Activated T-cell treated with anti-CD3 and anti-CD28 coated beads, Interleukin-2, amount 50 U/mL, for 72 hours (primary cell): Measurements from ENCODE around the gene TRMT5. TPM values are rescaled to one million over a fixed set of nuclear protein-coding genes. Genes with fewer than 3 reads are reported as not detected.

ENCODE experiments used
- ATAC-seq, 2 donors: fragments of 150-1000 bp; cut with Tn5 transposase; replicated peaks in 1 of 2; 2 replicates each; pipeline ENCODE4 v1.10.0; 2021; ENCODE audit warnings: moderate library complexity in 2 of 2, mild to moderate bottlenecking in 1 of 2
- DNase-seq, 2 donors: peaks; one replicate each; pipeline ENCODE4 v3.0.0; 2021 to 2022; ENCODE audit warnings: mixed read lengths in 1 of 2
- H3K27ac Mint-ChIP-seq: one replicate; pipeline ENCODE4 v1.8.0; 2022; ENCODE audit warnings: mild to moderate bottlenecking, moderate library complexity, mixed read lengths
- H3K27me3 Mint-ChIP-seq: one replicate; pipeline ENCODE4 v1.8.0; 2022; ENCODE audit warnings: low read depth, mixed read lengths
- H3K36me3 Mint-ChIP-seq, 2 donors: one replicate each; pipeline ENCODE4 v1.8.0; 2022; ENCODE audit warnings: mixed read lengths in 2 of 2, mild to moderate bottlenecking in 1 of 2; ENCODE audit not compliant: insufficient read depth in 2 of 2
- H3K4me1 Mint-ChIP-seq: one replicate; pipeline ENCODE4 v1.8.0; 2022; ENCODE audit warnings: low read depth, mixed read lengths
- H3K4me3 Mint-ChIP-seq, 2 donors: one replicate each; pipeline ENCODE4 v1.8.0; 2022; ENCODE audit warnings: mild to moderate bottlenecking in 2 of 2, mixed read lengths in 2 of 2, moderate library complexity in 2 of 2
- H3K9me3 Mint-ChIP-seq, 2 donors: one replicate each; pipeline ENCODE4 v1.8.0; 2022; ENCODE audit warnings: mixed read lengths in 2 of 2
- total RNA-seq, 2 donors: library from RNA; stranded (reverse); gene quantifications; one replicate each; pipeline ENCODE4 v1.2.3, GENCODE V29; 2022

Gene TRMT5
- total RNA-seq, 2 donors from 2014 or later, result 9.5 to 10.6 TPM

DNA sequence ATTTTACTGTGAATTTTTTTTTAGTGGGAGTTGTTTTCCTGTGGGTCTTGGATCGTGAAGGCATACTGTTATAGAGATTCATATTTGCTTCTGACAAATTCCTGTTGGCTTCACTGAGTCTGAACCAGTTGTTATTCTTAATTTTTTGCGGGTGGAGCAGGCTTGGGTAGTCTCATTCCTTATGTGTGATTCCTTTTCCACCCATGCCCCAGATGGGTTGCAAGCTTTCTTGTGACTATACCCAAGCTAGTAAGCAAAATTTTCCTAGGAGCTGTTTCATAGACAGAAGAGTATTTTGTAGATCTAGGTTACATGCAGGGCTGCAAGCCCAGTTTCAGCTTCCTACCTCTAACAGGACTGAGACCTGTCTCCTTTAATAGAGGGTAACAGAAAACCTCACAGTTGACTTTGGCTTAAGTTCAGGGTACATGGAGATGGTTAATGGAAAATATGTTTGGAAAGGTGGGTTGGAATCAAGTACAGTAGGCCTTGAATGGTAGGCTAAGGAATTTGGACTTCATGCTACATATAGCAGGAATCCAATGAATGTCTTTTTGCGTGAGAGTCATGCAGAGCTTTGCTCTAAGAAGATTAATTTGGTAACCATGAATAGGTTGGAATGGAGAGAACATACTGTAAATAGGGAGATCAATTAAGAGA, 29.0 kb downstream of the TRMT5 start:
- peaks cover 13% of the 10 kb centered on the region for H3K4me1 Mint-ChIP-seq
- no peak for DNase-seq
- H3K9me3 Mint-ChIP-seq, result peaks cover 11 to 12% of the 10 kb centered on the region in 2 donors
- no peak for ATAC-seq
- H3K27ac Mint-ChIP-seq, result no peak overlapping the region
- H3K27me3 Mint-ChIP-seq, result no peaks in the 10 kb centered on the region
- H3K4me3 Mint-ChIP-seq, result no peak overlapping the region
- peaks cover 14 to 22% of the 10 kb centered on the region in 2 donors for H3K36me3 Mint-ChIP-seq

DNA sequence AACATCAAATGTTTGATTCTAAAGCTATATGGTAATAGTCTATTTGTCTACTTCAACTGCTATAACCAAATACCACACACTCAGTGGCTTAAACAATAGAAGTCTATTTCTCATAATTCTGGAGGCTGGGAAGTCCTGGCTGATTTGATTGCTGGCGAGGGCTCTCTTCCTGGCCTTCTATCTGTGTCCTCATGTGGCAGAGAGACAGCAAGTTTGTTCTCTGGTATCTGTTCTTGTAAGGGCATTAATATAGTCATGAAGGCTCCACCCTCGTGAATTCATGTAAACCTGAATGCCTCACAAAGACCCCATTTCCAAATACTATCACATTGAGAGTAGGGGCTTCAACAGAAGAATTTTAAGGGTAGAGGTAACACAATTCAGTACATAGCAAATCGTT, 34.1 kb downstream of the TRMT5 start:
- Mint-ChIP-seq H3K27ac (no peak overlapping the region), H3K27me3 (no peaks in the 10 kb centered on the region), H3K36me3 (peaks cover 3% of the 10 kb centered on the region in 2 donors), H3K9me3 (peaks cover 0 to 1% of the 10 kb centered on the region in 2 donors), H3K4me3 (no peak overlapping the region), H3K4me1 (peaks cover 16% of the 10 kb centered on the region)
- ATAC-seq, result no peak
- DNase-seq, result no peak

DNA sequence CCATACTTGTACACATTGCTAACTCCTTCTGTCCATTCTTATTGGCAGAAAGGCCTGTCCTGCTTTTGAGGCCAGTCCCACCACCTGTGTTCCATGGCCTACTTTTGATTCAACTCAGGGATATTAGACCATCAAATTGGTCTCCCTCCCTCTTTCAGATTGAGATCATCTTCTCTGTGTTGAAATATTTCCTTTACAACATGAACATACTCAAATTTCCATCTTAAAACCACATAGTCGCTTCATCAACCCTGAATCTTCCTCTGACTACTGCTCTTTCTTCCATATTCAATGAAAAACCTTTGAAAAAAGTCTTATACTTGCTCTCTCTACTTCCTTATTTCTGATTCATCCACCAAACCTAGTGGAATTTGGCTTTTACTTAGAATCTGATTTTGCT, 34.9 kb downstream of the TRMT5 start:
- peaks cover 16% of the 10 kb centered on the region for H3K4me1 Mint-ChIP-seq
- DNase-seq (no peak), ATAC-seq (peak; percentile 73 to 88)
- peaks cover 3% of the 10 kb centered on the region in 2 donors for H3K36me3 Mint-ChIP-seq
- peak overlapping the region; percentile 48 for H3K27ac Mint-ChIP-seq
- peaks cover 0 to 1% of the 10 kb centered on the region in 2 donors for H3K9me3 Mint-ChIP-seq
- H3K27me3 Mint-ChIP-seq, result no peaks in the 10 kb centered on the region
- peak overlapping the region in 1 of 2 donors; percentile 10 for H3K4me3 Mint-ChIP-seq

DNA sequence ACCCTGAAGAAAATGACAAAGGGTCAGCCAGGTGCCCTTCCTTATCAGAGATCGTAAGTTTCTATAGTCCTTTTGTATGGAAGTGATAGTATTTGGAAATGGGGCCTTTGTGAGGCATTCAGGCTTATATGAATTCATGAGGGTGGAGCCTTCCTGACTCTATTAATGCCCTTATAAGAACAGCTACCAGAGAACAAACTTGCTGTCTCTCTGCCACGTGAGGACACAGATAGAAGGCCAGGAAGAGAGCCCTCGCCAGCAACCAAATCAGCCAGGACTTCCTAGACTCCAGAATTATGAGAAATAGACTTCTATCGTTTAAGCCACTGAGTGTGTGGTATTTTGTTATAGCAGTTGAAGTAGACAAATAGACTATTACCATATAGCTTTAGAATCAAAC, 36.7 kb downstream of the TRMT5 start:
- peaks cover under 1 to 2% of the 10 kb centered on the region in 2 donors for H3K9me3 Mint-ChIP-seq
- H3K4me3 Mint-ChIP-seq, result no peak overlapping the region
- H3K36me3 Mint-ChIP-seq, result peaks cover 3 to 4% of the 10 kb centered on the region in 2 donors
- no peak overlapping the region for H3K27ac Mint-ChIP-seq
- DNase-seq (no peak), ATAC-seq (no peak)
- peaks cover 16% of the 10 kb centered on the region for H3K4me1 Mint-ChIP-seq
- no peaks in the 10 kb centered on the region for H3K27me3 Mint-ChIP-seq

DNA sequence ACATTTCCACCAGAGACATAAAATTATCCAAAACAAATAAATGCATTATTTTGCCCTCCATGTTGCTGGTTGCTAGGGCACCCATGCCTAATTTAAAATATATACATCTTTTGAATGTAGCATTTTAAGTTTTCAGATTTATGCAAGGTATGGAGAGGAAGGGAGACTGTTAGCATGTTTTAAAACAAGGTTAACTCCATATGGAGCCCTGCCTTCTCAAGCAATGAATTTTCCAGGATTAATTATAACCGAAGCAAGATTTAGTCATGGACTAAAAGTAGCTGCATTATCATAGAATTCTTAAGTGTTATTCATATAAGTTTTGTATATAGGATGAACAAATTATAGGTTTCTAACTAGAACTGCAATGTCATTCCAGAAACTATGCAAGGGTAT, 37.2 kb downstream of the TRMT5 start:
- H3K27me3 Mint-ChIP-seq, result no peaks in the 10 kb centered on the region
- ATAC-seq, result no peak
- peaks cover 16% of the 10 kb centered on the region for H3K4me1 Mint-ChIP-seq
- no peak overlapping the region for H3K4me3 Mint-ChIP-seq
- peaks cover 3 to 5% of the 10 kb centered on the region in 2 donors for H3K9me3 Mint-ChIP-seq
- H3K36me3 Mint-ChIP-seq, result peaks cover 4 to 5% of the 10 kb centered on the region in 2 donors
- H3K27ac Mint-ChIP-seq, result no peak overlapping the region
- no peak for DNase-seq

DNA sequence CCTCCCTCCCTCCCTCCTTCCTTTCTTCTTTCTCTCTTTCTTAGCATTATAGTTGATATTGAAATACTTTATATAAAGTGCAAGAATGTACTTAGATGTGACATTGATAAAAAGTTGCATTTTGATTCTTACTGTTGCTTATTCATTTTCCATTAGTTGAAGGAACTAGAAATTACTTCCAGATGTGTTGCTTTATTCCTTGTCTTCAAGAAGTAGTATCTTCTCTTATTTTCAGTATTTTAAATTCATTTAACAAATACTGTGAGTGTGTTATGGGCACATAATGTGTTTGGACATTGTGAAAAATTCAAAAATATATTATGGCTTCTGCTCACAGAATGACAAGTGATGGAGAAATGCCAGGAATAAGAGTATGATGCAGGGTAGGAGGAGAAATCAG, 45.6 kb downstream of the TRMT5 start:
- DNase-seq, result no peak
- Mint-ChIP-seq H3K36me3 (peaks cover 1 to 2% of the 10 kb centered on the region in 2 donors), H3K4me1 (no peaks in the 10 kb centered on the region), H3K27me3 (no peaks in the 10 kb centered on the region), H3K9me3 (peaks cover 3 to 6% of the 10 kb centered on the region in 2 donors), H3K4me3 (no peak overlapping the region), H3K27ac (no peak overlapping the region)
- no peak for ATAC-seq

DNA sequence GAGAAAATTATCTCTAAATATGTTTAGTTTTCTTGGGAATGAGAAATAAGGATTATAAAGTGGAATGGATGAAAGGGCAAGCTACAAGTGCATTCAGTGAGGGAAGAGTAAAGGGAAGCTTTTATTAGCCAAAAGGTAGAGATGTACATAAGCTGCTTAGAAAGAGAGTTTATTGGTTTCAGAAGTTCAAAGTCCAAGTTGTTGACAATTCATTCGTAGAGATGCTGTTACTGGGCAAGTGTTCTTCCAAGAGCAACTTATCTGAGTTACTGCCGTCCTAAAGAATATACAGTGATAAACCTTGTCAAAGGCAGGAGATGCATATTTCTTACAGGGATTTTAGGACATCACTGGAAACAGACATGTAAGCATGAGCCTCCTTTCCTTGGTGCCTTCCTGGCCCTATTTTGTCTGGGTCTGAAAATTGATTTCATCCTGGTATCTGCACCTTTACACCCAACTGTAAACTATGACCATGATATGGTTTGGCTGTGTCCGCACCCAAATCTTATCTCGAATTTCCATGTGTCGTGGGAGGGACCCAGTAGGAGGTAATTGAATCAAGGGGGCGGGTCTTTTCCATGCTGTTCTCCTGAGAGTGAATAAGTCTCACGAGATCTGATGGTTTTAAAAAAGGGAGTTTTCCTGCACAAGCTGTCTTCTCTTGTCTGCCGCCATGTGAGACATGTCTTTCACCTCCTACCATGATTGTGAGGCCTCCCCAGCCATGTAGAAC, 46.8 kb downstream of the TRMT5 start:
- no peaks in the 10 kb centered on the region for H3K27me3 Mint-ChIP-seq
- DNase-seq, result no peak

DNA sequence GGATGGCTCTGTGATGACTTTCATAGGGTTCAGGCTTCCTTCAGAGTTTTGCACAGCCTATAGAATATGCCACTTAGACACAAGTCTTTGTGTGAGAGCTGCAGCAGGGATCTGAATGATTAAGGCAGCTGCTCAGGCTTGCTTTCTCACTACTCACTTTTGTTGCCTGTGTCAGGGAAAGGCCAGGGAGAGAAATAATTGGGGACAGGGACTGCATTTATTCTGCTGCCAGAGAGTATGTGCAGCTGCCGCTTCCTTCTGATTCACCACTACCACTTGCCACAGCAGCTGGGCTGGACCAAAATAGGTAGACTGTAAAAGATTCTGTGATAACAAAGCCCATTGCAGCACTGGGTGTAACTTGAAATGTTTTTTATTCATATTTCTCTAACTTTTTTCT, 49.7 kb downstream of the TRMT5 start:
- ATAC-seq (no peak), DNase-seq (no peak)
- Mint-ChIP-seq H3K9me3 (peaks cover 0 to 3% of the 10 kb centered on the region in 2 donors), H3K27ac (no peak overlapping the region), H3K27me3 (no peaks in the 10 kb centered on the region), H3K36me3 (no peaks in the 10 kb centered on the region), H3K4me1 (peaks cover 1% of the 10 kb centered on the region), H3K4me3 (no peak overlapping the region)

More for the DNA sequence above, 46.8 kb downstream of the TRMT5 start:
- ATAC-seq, result no peak
- H3K4me3 Mint-ChIP-seq, result no peak overlapping the region
- H3K4me1 Mint-ChIP-seq, result no peaks in the 10 kb centered on the region
- H3K36me3 Mint-ChIP-seq, result peaks cover 0 to under 1% of the 10 kb centered on the region in 2 donors
- H3K9me3 Mint-ChIP-seq, result peaks cover under 1 to 5% of the 10 kb centered on the region in 2 donors
- H3K27ac Mint-ChIP-seq, result peak overlapping the region; percentile 26

DNA sequence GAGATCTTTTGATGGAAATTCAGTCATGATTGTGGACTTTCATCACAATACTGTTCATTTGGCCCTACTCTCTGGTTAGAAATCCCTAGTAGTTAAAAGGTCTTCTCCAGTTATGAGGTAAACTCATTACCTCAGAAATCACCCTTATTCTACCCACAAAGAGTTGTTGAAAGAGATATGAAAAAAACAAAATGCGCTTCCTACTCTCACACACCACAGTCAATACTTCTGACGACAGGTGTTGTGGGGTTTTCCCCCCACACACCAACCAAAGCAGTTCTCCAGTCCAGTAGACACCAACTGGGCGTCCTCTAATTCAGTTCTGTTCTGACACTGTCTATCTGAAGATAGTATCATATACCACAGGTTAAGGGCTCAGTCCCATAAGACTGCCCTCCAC, 54.9 kb downstream of the TRMT5 start:
- ATAC-seq, result peak; percentile 28 to 29
- DNase-seq, result no peak
- Mint-ChIP-seq H3K4me1 (peaks cover 8% of the 10 kb centered on the region), H3K27me3 (no peaks in the 10 kb centered on the region), H3K4me3 (no peak overlapping the region), H3K27ac (no peak overlapping the region), H3K9me3 (no peaks in the 10 kb centered on the region), H3K36me3 (no peaks in the 10 kb centered on the region)

DNA sequence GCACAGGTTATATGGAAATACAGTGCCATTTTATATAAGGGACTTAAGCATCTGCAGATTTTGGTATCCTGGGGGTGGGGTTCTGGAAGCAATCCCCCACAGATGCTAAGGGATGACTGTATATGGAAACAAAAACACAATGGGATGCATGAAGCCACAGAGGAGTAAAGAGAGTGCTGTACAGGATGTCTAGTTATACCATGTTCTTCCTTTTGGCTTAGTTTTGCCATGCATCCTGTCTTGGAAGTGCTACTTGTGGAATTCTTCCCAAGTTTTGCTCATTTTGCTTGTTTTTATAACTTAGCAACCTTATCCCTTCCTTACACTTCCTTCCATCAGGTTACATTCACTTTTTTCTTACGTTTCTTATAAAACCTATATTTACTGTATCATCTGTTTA, 55.6 kb downstream of the TRMT5 start:
- Mint-ChIP-seq H3K27me3 (no peaks in the 10 kb centered on the region), H3K4me1 (peaks cover 8% of the 10 kb centered on the region), H3K9me3 (no peaks in the 10 kb centered on the region), H3K4me3 (no peak overlapping the region), H3K27ac (no peak overlapping the region), H3K36me3 (no peaks in the 10 kb centered on the region)
- ATAC-seq (no peak), DNase-seq (no peak)

DNA sequence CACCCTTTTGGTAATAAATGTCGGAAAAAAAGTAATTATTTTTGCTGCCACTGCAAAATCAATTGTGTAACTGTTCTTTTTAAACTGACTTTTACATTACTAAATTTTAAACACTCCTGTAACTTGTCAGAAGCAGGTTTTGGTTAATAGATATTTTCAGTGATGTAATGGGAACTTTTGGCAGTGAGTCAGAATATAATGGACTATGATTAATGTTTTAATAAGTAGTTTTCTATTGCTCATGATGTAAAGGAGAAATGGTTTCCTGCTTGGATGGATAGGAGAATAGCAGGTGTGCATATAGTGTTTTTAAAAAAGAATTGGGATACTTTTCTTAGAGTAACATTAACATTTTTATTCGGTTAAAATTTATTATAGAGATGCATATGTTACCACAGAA, 58.8 kb downstream of the TRMT5 start:
- Mint-ChIP-seq H3K27ac (no peak overlapping the region), H3K9me3 (peaks cover 0 to 2% of the 10 kb centered on the region in 2 donors), H3K4me1 (peaks cover 8% of the 10 kb centered on the region), H3K36me3 (peaks cover 0 to 2% of the 10 kb centered on the region in 2 donors), H3K27me3 (no peaks in the 10 kb centered on the region), H3K4me3 (no peak overlapping the region)
- no peak for DNase-seq
- ATAC-seq, result no peak
